IPS-15b (cell line): Measurements from ENCODE around the gene RAPGEF4.
"Not testable (repeated sequence)": the region's sequence is repeated elsewhere in the genome, so short reads cannot be mapped to it uniquely, and the experiment has no call there.

Experiments used
- H3K27me3 ChIP-seq: one replicate; pipeline ENCODE4 v1.6.1; 2013; ENCODE audit warnings: low read length; ENCODE audit not compliant: control insufficient read depth, insufficient read depth
- H3K36me3 ChIP-seq: one replicate; pipeline ENCODE4 v1.6.1; 2013; ENCODE audit warnings: low read length; ENCODE audit not compliant: control insufficient read depth, insufficient read depth
- H3K4me1 ChIP-seq: one replicate; pipeline ENCODE4 v1.6.1; 2013; ENCODE audit warnings: mild to moderate bottlenecking, low read length; ENCODE audit not compliant: control insufficient read depth, insufficient read depth
- H3K4me3 ChIP-seq: one replicate; pipeline ENCODE4 v1.5.1; 2013; ENCODE audit warnings: low read depth, low read length
- H3K9ac ChIP-seq: one replicate; pipeline ENCODE4 v1.6.1; 2013; ENCODE audit warnings: low read depth, mild to moderate bottlenecking, low read length
- H3K9me3 ChIP-seq: one replicate; pipeline ENCODE4 v1.6.1; 2013; ENCODE audit warnings: mild to moderate bottlenecking, low read length; ENCODE audit not compliant: control insufficient read depth, insufficient read depth

The RAPGEF4 gene

DNA sequence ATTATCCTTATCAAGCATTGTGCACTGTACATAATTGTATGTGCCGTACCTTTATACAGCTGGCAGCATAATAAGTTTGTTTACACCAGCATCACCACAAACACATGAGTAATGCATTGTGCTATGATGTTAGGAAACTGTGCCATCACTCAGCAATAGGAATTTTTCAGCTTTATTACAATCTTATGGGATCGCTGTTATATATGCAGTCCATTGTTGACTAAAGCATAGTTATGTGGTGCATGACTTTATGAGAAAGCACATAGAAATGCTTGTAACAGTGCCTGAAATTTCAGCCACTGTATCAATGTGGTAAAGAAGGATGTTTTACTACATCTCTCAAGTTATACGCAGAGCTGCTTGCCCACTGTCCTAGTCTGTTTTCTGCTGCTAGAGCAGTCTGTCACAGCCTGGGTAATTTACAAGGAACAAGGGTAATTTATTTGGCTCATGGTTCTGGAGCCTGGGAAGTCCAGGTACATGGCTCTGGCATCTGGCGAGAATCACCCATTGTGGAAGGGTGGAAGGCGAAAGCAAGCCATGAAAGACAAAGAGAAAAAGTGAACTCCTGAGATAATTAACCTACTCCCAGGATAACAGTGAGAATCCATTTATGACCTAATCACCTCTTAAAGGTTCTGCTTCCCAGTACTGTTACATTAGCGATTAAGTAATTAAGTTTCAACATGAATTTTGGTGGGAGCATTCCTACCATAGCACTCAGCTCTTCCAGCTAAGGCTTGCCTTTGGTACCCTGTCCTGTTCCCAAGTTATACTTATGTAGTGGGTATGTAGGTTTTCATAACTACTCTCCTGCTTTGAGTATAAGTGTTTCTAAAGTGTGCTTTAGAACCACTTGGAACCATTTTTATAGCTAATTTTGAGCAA lies 344.6 kb downstream of the RAPGEF4 start:
- Histone ChIP-seq H3K4me3 (no peak overlapping the region), H3K9me3 (no peaks in the 10 kb centered on the region), H3K27me3 (no peaks in the 10 kb centered on the region), H3K4me1 (no peaks in the 10 kb centered on the region), H3K36me3 (no peaks in the 10 kb centered on the region), H3K9ac (no peak overlapping the region)

DNA sequence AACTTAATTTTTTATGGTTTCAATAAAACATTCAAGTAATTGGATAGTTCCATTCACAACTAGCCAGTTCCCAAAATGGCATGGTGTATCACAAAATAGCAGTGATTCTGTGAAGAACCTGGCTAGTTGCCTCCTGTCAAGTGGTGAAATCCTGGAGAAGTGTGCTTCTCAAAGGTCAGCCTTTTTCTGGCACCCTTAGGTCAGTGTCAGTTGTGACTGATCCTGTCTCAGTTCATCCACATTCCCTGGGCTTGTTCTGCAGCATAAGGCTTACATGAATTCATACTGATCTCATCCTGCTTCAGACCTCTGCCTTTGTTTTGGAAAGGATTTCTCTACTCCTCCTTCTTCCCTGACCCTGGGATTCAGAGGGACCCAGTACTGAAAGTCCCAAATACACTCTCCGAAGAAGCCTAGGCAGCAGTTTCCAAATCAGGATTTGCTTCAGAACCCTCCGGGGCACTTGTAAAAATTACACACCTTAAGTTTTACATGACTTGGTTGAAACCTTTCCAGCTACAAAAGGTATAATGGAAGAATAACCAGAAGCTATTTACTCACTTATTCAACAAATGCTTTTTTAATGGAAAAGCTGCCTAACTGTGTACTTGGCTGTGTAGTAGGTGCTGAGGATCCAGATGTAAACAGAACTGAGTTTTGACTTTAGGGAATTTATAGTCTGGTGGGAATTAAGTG lies 351.0 kb downstream of the RAPGEF4 start:
- Histone ChIP-seq H3K4me1 (peaks cover 5% of the 10 kb centered on the region), H3K36me3 (no peaks in the 10 kb centered on the region), H3K4me3 (no peak overlapping the region), H3K9me3 (no peaks in the 10 kb centered on the region), H3K9ac (no peak overlapping the region), H3K27me3 (no peaks in the 10 kb centered on the region)

DNA sequence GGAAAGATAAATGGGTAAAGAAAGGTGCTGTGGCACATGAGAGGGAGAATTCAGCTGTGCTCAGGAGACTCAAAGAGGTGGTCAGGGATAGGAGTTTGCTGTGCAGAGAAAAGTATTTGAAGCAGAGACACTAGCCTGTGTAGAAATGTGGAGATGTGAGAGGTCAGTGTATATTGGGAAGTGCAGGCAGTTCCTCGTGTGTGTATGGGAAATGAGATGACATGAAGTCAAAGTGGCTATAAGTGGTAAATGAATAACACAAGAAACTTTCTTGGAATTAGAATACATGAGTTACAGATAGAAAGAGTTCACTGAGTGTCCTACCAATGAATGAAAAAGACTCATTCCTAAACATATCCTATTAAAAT lies 351.6 kb downstream of the RAPGEF4 start:
- no peaks in the 10 kb centered on the region for H3K36me3 ChIP-seq
- H3K4me3 ChIP-seq: no peak overlapping the region
- H3K4me1 ChIP-seq: peaks cover 5% of the 10 kb centered on the region
- H3K27me3 ChIP-seq: no peaks in the 10 kb centered on the region
- no peak overlapping the region for H3K9ac ChIP-seq
- H3K9me3 ChIP-seq: no peaks in the 10 kb centered on the region

DNA sequence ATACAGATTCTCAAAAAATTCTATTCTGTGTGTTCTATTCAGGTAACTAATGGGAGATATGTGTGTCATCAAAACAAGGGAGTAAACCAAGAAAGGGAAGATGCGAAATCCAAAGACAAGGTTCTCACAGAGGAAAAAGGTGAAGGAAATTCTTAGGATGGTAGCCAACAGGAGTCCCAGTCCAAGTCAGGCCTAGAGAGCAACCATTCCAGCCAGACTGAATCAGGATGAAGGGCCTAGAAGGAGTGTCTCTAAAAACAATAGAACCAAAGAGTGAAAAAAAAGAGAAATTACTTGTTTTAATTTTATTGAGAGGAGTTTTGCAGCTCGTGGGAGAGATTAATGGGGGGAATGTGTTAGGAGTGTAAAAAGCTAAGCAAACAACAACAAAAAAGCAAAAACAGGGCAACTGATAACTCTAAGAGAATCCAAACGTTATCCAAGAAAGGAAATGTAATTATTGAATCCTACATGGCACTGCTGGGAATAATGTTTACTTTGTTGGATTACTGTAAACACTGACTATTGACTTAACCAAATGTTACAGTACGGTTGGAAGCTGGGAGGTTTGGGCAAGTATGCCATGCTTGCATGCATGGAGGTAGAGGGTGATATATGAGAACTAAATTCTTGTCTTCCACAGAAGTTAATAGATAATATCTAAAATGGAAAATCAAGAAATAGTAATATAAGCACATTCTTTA lies 352.3 kb downstream of the RAPGEF4 start:
- peaks cover 5% of the 10 kb centered on the region for H3K4me1 ChIP-seq
- H3K36me3 ChIP-seq: no peaks in the 10 kb centered on the region
- H3K9ac ChIP-seq: no peak overlapping the region

DNA sequence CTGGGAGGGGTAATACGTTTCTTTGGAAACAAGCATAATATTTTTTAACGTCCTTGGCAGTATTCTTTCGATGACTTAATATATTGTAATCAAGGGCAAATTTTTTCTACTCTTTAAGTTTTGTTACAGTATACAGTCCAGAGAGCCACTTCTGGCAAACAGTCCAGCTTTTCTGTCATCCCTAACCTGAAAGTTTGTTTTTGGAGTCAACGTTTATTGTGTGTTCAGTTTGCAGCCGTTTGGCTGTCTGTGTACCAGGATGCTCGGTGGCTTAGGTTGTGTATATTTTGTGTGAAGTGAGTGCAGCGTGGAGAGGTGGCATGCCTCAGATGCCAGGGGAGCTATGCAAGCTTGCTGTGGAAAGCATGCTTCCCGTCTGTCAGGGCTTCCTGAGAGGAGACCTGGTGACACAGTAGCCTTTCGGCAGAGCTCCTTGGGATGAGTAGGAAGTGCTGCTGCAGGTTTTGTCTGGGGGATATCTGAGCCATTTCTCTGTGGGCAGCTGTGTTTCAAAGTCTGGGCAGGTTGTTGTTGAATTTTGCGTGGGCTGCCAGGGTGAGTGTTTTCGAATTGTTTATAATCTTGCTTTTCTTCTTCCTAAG lies 354.7 kb downstream of the RAPGEF4 start:
- no peak overlapping the region for H3K9ac ChIP-seq
- H3K27me3 ChIP-seq: no peaks in the 10 kb centered on the region
- H3K36me3 ChIP-seq: no peaks in the 10 kb centered on the region
- H3K9me3 ChIP-seq: no peaks in the 10 kb centered on the region
- no peak overlapping the region for H3K4me3 ChIP-seq
- H3K4me1 ChIP-seq: peaks cover 5% of the 10 kb centered on the region

More for the DNA sequence above, 352.3 kb downstream of the RAPGEF4 start:
- Histone ChIP-seq H3K9me3 (no peaks in the 10 kb centered on the region), H3K4me3 (no peak overlapping the region), H3K27me3 (no peaks in the 10 kb centered on the region)

DNA sequence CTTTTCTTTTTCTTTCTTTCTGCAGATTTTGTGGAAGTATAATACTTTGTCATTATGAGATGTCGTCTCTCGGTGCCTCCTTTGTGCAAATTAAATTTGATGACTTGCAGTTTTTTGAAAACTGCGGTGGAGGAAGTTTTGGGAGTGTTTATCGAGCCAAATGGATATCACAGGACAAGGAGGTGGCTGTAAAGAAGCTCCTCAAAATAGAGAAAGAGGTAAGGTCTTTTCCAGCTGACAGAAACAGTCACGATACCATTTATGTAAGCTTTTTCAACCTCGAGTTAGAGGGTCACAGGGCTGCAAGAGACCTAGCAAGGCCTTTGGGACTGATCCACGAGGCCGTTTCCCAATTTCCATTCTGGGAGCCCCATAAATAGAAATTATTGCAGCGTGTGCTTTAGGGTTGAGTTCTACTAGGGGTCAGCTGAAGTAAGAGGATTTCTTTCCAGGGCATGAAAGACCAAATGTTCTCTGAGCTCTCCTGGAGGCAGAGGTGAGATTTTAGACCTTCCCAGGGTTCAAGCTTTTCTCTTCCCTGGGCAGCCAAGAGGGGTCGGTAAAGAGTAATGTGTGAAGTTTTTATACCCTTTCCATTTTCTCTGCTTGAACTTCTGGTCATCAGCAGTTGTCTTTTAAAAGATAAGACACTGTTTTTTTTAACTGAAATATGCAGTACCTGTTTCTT lies 355.5 kb downstream of the RAPGEF4 start:
- Histone ChIP-seq H3K4me3 (no peak overlapping the region), H3K36me3 (no peaks in the 10 kb centered on the region), H3K27me3 (no peaks in the 10 kb centered on the region), H3K9ac (no peak overlapping the region), H3K4me1 (peaks cover 5% of the 10 kb centered on the region), H3K9me3 (no peaks in the 10 kb centered on the region)

DNA sequence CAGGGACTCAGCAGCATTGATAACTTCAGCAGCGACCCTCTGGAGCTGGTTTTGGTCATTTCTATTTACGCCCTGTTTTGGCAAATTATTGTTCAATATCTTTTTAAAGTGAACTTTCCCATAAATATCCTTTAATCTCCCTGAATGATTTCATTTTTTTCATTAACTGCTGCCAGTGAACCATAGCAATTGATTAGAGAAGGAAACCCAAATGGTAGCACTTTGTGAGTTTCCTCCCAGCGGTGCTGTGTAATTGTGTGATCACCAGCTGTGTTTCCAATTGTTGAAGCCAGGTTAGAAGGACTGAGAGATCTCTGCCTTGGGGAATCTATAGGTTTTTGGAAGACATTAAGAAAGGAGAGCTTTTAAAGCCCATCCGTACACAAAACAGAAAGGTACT lies 356.3 kb downstream of the RAPGEF4 start:
- Histone ChIP-seq H3K4me3 (no peak overlapping the region), H3K36me3 (no peaks in the 10 kb centered on the region), H3K9me3 (no peaks in the 10 kb centered on the region), H3K9ac (no peak overlapping the region), H3K4me1 (peaks cover 5% of the 10 kb centered on the region), H3K27me3 (no peaks in the 10 kb centered on the region)

DNA sequence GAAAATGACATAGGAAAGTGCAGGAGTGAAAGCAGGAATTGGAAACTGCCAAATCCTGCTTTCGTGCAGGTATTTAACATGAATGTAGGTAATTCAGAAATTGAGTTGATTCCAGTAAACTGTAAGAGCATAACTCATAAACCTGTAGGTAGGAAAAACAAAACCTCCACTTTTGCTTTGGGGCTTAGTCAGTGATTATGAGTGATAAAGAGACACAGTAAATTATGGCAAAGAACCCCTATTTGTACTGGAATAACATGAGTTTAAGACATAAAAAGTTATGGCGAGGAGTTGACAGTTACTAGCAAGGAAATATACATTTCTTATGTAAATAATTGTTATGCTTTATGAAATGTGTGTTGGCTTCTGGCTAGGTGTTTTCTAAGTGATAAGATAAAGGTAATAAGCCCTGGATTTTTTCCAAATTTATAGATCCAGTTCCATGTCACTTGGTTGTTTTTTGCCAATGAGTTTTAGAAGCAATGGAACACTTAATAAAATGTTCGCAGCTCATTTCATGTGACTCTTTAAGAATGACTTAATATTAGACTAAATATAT lies 357.3 kb downstream of the RAPGEF4 start:
- Histone ChIP-seq H3K4me1 (peaks cover 3% of the 10 kb centered on the region), H3K4me3 (no peak overlapping the region), H3K9me3 (no peaks in the 10 kb centered on the region), H3K9ac (no peak overlapping the region), H3K36me3 (no peaks in the 10 kb centered on the region), H3K27me3 (no peaks in the 10 kb centered on the region)

DNA sequence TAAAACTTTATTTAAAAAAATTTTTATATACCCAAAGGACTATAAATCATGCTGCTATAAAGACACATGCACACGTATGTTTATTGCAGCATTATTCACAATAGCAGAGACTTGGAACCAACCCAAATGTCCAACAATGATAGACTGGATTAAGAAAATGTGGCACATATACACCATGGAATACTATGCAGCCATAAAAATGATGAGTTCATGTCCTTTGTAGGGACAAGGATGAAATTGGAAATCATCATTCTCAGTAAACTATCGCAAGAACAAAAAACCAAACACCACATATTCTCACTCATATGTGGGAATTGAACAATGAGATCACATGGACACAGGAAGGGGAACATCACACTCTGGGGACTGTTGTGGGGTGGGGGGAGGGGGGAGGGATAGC lies 358.0 kb downstream of the RAPGEF4 start:
- H3K9ac ChIP-seq, H3K4me1 ChIP-seq, H3K9me3 ChIP-seq, H3K27me3 ChIP-seq, H3K36me3 ChIP-seq, H3K4me3 ChIP-seq: not testable (repeated sequence)

DNA sequence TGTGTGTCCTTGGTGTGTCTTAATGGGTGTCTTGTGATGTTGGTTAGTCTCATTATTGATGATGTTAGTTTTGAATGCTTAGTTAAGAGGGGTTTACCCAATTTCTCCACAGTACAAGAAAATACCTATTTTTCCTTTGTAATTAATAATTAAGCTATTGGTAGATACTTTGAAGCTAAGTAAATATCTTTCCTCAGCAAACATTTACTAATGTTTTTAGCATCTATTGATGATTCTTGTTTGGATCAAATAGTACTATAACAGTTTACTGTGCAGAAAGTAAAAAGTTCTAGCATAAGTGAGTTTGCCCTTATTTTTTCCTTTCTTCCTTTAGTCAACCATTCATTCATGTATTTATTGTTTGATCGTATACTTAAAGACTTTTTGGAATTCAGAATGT lies 359.1 kb downstream of the RAPGEF4 start:
- Histone ChIP-seq H3K36me3 (no peaks in the 10 kb centered on the region), H3K4me3 (no peak overlapping the region), H3K4me1 (no peaks in the 10 kb centered on the region), H3K9me3 (no peaks in the 10 kb centered on the region), H3K9ac (no peak overlapping the region), H3K27me3 (no peaks in the 10 kb centered on the region)

DNA sequence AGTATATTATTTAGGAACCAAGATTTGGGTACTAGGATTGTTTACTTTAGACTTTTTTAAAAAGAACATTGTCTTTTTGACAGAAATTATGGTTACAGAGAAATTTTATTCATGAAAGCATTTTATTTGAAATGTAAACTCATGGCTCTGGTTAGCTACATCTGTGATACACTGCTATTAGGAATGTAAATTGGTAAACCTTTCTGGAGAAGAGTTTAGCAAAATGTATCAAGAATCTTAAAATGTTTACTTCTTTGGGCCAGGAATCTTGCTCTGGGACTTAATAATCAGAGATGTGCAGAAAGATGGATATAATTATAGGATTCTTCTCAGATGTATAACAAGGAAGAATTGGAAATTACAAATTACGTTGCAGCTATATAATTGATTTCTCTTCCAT lies 359.7 kb downstream of the RAPGEF4 start:
- Histone ChIP-seq H3K9me3 (no peaks in the 10 kb centered on the region), H3K36me3 (no peaks in the 10 kb centered on the region), H3K4me3 (no peak overlapping the region), H3K4me1 (no peaks in the 10 kb centered on the region), H3K27me3 (no peaks in the 10 kb centered on the region), H3K9ac (no peak overlapping the region)
